Type B pancreatic cell (in vitro differentiated cells): ENCODE measurements around the gene SLC25A20. TPM values are rescaled to one million over a fixed set of nuclear protein-coding genes. Genes with fewer than 3 reads are reported as not detected.

ENCODE experiments used
- DNase-seq: peaks from one replicate; pipeline ENCODE4 v3.0.0; 2021; ENCODE audit warnings: mixed read lengths; ENCODE audit not compliant: unreplicated experiment; ENCODE audit errors: extremely low spot score
- H3K27ac Mint-ChIP-seq: 2 replicates; pipeline ENCODE4 v1.8.0; 2021; ENCODE audit warnings: mild to moderate bottlenecking, mixed read lengths
- H3K27me3 Mint-ChIP-seq: 2 replicates; pipeline ENCODE4 v1.8.0; 2021; ENCODE audit warnings: mixed read lengths
- H3K36me3 Mint-ChIP-seq: 2 replicates; pipeline ENCODE4 v1.8.0; 2021; ENCODE audit warnings: mixed read lengths
- H3K4me1 Mint-ChIP-seq: one replicate; pipeline ENCODE4 v1.8.0; 2021; ENCODE audit warnings: mixed read lengths; ENCODE audit not compliant: unreplicated experiment
- H3K4me3 Mint-ChIP-seq: 2 replicates; pipeline ENCODE4 v1.8.0; 2021; ENCODE audit warnings: mild to moderate bottlenecking, mixed read lengths
- H3K9me3 Mint-ChIP-seq: 2 replicates; pipeline ENCODE4 v1.8.0; 2021; ENCODE audit warnings: mixed read lengths
- total RNA-seq: library from RNA; stranded (reverse); gene quantifications from 2 replicates; pipeline ENCODE4 v1.2.1, GENCODE V29; 2021; ENCODE audit warnings: low replicate concordance
- TF ChIP-seq, protein P1 (sequence below): fragments of 200-600 bp; sonication (generic); conservative IDR thresholded peaks from 2 replicates; pipeline ENCODE4 v1.5.0; 2021; ENCODE audit warnings: antibody characterized with exemption, mild to moderate bottlenecking

Gene SLC25A20
- total RNA-seq, 1 donor from 2014 or later, result 15.2 TPM

DNA sequence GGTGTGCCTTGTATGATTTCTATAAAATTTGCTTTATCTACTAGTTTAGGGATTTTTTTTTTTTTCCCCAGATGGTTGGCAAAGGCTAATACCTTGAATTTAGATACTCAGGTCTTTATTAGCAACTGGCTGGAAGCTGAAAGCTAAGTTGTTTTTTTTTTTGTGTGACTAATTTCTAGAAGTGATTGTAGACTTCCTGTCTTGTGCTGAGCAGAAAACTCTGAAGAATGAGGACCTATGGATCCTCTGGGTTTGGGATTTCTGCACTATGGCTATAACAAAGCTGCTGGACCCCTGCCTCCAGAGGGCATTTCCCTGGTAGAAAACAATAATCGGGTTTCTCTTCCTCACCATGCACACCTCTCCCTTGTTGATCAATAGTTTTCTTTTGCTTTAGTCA is 30.0 kb upstream of the SLC25A20 start:
- no peak for DNase-seq
- Mint-ChIP-seq H3K4me1 (peaks cover 39% of the 10 kb centered on the region), H3K27me3 (no peaks in the 10 kb centered on the region), H3K9me3 (no peaks in the 10 kb centered on the region), H3K4me3 (no peak overlapping the region), H3K36me3 (peaks cover 28% of the 10 kb centered on the region), H3K27ac (no peak overlapping the region)
- TF ChIP-seq, protein P1, sequence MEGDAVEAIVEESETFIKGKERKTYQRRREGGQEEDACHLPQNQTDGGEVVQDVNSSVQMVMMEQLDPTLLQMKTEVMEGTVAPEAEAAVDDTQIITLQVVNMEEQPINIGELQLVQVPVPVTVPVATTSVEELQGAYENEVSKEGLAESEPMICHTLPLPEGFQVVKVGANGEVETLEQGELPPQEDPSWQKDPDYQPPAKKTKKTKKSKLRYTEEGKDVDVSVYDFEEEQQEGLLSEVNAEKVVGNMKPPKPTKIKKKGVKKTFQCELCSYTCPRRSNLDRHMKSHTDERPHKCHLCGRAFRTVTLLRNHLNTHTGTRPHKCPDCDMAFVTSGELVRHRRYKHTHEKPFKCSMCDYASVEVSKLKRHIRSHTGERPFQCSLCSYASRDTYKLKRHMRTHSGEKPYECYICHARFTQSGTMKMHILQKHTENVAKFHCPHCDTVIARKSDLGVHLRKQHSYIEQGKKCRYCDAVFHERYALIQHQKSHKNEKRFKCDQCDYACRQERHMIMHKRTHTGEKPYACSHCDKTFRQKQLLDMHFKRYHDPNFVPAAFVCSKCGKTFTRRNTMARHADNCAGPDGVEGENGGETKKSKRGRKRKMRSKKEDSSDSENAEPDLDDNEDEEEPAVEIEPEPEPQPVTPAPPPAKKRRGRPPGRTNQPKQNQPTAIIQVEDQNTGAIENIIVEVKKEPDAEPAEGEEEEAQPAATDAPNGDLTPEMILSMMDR, result no peak

DNA sequence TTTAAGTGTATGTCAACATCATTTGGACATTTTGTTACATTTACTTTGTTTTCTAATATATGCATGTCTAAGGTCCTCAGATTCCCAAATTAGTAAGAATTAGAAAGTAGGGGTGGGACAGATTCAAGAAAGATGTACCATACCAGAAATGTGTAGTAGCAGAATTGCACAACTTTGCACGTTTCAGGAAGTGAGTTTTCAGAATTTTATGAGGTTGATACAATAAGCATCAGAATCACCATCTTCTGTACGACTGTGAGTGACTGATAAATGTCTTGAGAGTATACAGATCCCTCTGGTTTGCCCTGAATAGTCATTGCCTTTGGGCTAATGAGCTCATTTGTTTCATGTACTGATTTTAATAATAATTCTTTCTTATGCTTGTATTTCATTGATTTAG is 29.2 kb upstream of the SLC25A20 start:
- TF ChIP-seq, protein P1, result no peak
- Mint-ChIP-seq H3K4me3 (no peak overlapping the region), H3K36me3 (peaks cover 27% of the 10 kb centered on the region), H3K9me3 (no peaks in the 10 kb centered on the region), H3K27me3 (no peaks in the 10 kb centered on the region), H3K4me1 (peaks cover 39% of the 10 kb centered on the region), H3K27ac (peak overlapping the region; percentile 85)
- no peak for DNase-seq

DNA sequence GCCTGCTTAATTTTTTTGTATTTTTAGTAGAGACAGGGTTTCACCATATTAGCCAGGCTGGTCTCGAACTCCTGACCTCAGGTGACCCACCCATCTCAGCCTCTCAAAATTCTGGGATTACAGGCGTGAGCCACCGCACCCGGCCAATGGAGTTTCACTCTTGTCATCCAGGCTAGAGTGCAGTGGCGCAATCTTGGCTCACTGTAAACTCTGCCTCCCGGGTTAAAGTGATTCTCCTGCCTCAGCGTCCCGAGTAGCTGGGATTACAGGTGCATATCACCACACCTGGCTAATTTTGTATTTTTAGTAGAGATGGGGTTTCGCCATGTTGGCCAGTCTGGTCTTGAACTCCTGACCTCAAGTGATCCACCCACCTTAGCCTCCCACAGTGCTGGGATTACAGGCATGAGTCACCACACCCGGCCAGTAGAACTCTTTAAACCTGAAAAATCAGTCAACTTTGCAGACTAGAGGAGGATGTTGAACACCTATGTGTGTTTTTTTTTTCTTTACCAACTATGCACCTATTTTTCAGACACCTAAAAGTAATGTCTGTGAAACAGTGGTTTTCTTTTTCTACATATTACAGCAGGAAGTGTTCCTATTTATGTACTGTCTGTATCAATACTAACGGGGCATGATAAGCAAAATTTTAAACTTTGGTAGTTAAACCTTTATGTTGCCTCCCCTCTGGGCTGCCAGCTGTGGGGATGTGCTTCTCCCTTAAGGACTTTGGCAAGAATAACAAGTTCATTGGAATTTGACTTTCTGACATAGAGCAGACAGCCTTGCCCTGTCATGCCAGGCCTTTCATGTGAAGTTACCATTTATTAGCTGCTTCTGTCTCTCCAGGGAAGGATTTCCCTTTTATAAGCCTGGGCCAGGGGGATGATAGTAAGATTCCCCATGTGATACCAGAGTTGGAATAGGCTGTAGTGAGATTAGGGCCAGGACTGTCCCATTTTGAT is 28.0 kb upstream of the SLC25A20 start:
- no peak for DNase-seq
- Mint-ChIP-seq H3K4me3 (peak overlapping the region; percentile 57), H3K27ac (peak overlapping the region; percentile 85), H3K36me3 (peaks cover 18% of the 10 kb centered on the region), H3K27me3 (no peaks in the 10 kb centered on the region), H3K4me1 (peaks cover 29% of the 10 kb centered on the region), H3K9me3 (no peaks in the 10 kb centered on the region)
- TF ChIP-seq, protein P1, result no peak

DNA sequence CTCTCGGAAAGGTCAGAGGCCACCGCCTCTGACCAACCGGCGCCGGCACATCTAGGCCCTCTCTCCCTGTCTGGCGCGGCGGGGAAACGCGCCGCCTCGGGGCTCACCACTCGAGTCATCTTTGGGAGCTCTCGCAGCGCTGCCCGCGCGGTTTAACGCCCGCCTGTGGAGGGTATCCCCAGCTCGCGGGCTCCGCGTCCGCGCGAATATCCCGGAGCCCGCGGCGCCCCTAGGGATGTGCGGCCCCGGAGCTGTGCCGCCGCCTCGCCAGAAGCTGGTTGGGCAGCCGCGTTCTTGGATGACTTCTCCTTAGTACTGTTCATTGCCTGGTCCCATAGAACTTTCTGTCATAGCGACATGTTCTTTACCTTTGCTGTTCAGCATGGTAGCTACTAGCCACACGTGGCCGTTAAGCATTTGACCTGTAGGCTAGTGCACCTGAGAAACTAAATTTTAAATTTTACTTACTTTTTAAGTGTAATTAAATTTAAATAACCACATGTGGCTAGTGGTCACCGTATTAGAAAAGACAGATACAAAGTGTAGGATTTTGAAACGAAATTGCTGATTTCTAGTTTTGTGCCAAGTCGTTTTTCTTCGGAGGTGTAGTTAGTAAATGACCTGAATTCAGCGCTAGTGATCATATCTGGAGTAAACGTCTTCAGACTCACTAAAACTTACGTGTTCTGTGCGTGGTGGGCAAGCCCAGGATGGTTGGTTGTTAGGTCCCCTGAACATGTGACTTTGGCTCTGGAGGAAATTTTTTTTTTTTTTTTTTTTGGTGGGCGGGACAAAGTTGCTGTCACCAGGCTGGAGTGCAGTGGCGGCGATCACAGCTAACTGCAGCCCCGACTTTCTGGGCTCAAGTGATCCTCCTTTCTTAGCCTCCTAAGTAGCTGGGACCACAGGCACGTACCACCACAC is 20.8 kb upstream of the SLC25A20 start:
- DNase-seq, result peak; percentile 68
- Mint-ChIP-seq H3K9me3 (no peaks in the 10 kb centered on the region), H3K27ac (peak overlapping the region; percentile 94), H3K27me3 (no peaks in the 10 kb centered on the region), H3K4me3 (peak overlapping the region; percentile 94), H3K36me3 (peaks cover 8% of the 10 kb centered on the region), H3K4me1 (peaks cover 10% of the 10 kb centered on the region)
- TF ChIP-seq, protein P1, result no peak

DNA sequence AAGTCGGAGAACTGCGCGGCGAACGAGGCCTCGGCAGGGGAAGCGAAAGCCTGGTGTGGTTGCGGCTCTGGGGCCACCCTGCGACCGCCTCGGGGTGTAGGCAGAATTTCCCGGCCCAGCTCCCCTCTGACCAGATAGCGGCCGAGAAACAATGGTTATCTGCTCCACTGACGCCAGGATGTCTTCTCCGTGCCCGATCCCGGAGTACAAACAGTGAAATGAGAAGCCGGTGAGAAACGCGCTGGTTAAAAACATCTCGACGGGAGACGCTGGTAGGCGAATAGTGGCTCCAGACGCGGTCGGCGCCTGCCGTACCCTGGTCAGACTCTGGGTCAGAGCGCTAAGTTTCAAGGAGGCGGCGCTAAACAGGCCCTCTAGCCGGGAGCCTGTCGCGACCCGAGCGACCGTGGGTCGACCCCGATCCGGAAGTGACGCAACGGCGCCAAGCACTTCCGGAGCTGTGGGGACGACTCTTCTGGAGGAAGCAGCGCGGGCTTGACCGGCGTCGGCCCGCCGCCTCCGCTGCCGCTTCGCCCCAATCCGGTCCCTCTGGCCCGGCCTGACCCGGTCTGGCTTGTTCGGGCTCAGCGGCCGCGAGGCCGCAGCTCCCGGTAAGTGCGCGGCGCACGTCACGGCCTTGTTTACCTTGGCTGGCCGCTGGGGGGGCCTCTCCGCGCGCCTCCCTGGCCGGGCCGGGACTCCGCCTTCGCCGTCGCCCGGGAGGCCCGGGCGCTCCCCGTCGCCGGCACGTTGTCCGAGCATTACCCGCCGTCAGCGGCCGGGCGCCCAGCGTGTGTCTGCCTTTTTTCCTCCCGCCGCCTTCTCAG is 19.9 kb upstream of the SLC25A20 start, which contains the start of gene ARIH2:
Gene ARIH2 (plus strand): TSS at position 455 of the 827 bp plus-strand sequence. CDS start 8,717 bp downstream, outside the sequence.
- Mint-ChIP-seq H3K9me3 (no peaks in the 10 kb centered on the region), H3K4me3 (peak within 1 kb of the TSS; percentile 94), H3K4me1 (peaks cover 10% of the 10 kb centered on the region), H3K36me3 (peaks cover 8% of the 10 kb centered on the region), H3K27ac (peak within 1 kb of the TSS; percentile 97), H3K27me3 (no peaks in the 10 kb centered on the region)
- peak; percentile 94 for DNase-seq
- TF ChIP-seq, protein P1, result peak; percentile 45
